HG02885 (cell line): ENCODE results near the gene MORN3.
"Not testable (repeated sequence)": the region's sequence is repeated elsewhere in the genome, so short reads cannot be mapped to it uniquely, and the experiment has no call there.

ENCODE experiments used
- ATAC-seq: cut with Tn5 transposase; IDR thresholded peaks from one replicate; pipeline ENCODE4 v1.9.1; 2021; ENCODE audit warnings: mild to moderate bottlenecking; ENCODE audit not compliant: unreplicated experiment, poor library complexity

Gene MORN3

DNA sequence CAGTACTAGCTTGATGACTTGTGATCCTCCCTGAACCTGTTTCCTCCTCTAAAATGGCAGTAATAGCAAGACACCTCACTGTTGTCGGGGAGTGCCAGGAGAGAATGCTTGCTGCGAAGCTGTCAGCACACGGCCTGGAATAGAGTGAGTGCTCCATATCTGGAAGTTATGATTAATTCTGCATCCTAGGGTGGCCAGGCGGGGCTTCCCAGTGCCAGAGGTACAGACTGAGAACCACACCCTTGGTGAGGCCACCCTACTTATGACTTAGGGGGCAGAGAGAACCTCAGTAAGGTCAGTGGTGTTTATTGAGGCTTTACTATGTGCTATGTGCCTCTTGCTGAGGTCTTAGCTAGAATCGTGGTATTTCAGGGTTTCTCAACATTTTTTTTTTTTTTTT lies 20.1 kb downstream of the MORN3 start:
- ATAC-seq: no peak

DNA sequence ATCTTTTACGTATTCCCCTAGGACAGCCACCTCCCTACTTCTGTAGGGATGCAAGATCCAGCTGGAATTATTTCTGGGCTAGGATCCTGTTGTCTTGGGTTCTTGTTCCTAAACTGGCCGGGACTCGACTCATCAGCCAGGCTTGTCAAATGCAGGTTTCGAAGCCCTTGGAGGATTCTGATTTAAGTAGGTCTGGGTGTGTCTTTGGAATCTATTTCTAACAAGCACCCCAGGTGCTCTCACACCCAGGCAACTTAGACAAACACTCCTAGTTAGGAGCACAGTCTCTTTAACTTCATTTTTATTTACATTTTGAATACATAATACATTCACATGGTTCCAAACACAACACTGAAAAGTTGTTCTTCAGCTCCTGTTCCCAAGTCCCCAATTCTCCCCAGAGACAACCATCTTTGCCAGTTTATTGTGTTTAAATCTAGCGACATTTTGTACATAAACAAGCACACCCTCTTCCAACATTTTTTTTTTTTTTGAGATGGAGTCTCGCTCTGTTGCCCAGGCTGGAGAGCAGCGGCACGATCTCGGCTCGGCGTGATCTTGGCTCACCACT lies 20.9 kb downstream of the MORN3 start:
- no peak for ATAC-seq

DNA sequence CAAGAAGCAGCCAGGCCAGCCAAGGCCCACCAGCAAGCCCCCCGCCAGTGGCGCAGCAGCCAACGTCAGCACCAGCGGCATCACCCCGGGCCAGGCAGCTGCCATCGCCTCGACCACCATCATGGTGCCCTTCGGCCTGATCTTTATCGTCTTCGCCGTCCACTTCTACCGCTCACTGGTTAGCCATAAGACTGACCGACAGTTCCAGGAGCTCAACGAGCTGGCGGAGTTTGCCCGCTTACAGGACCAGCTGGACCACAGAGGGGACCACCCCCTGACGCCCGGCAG lies 28.2 kb downstream of the MORN3 start:
- no peak for ATAC-seq

DNA sequence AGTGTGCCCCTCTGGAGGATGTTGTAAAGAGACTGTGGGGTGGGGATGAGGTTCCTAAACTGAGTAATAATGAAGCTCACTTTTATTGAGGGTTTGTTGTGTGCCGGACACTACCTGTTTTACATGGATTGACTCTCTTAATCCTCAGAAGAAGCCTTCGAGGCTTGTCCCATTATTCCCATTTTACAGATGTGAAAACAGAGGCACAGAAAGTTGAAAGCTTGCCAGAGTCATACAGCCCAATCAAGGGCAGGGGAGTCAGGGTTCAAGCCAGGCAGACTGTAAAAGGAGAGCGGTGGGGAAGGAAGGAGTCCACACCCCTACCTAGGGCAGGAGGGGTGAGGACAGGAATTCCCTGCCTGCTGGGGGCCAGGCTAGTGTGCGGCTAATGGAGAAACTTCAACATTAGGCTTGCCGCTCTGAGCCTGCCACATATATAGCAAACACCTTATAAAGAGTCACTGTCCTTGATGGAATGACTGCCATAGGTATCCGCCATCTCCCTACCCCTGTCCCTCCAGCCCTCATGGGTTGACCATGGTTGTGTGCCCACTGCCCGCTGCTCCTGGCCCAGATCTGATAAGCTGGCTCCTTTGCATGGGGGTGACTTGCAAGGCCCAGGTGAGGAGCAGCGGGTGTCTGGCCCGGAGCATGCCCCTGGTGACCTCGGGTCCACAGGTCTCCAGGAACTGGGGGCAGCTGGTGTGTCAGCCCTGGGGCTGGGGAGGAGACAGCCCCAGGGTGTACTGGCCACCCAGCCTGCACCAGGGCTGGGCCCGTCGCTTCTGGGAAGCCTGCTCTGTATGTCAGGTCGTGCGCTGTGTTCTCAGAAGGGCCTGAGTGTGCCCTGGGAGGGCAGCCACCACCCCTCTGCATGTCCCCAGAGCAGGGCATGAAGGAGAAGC lies 30.9 kb downstream of the MORN3 start:
- ATAC-seq: no peak

DNA sequence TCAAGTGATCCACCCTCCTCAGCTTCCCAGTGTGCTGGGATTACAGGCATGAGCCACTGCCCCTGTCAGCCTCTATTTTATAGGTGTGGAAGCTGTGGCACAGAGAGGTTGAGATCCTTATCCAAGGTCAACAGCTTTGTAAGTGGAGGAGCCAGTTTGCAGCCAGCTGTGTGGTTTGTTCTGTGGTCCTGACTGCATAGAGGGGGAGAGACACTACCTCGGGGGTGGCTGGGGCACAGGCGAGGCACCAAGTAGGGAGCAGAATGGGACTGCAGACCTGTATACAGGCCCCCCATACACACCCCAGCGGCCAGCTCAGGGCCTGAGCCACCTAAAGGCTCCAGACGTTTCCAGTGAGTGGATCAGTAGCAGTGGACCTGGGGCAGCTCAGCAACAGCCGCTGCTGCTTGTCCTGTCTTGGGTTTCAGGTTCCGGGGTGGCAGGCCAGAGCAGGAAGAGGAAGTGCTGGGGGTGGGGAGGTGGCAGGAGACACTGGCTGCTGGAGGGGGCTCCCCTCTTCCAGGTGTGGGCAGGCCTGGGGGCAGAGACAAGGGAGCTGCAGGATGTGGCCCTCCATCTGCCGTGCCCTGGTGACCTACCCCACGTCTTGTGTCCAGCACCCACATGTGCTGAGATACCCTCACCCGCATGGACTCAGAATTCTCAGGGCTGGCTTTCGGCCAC lies 32.1 kb downstream of the MORN3 start:
- ATAC-seq: no peak

DNA sequence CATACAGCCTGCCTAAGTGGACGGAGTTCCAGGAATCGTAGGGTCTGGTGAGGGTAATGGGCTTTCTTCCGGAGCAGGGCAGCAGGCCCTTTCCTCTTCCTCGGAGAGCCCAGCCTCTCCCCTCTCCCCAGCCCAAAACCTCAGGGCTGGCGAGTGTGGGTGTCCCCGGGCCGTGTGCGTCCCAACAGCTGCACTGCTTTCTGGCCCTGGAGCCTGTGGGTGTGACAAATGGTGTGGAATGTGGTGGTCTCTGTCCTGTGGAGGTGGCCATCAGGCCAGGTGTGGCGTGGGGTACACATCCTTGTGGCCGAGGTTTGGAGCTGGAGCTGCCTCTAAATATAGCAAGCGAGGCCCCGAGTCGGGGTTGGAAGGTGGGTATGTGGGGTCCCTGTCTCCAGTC lies 34.6 kb downstream of the MORN3 start:
- no peak for ATAC-seq

DNA sequence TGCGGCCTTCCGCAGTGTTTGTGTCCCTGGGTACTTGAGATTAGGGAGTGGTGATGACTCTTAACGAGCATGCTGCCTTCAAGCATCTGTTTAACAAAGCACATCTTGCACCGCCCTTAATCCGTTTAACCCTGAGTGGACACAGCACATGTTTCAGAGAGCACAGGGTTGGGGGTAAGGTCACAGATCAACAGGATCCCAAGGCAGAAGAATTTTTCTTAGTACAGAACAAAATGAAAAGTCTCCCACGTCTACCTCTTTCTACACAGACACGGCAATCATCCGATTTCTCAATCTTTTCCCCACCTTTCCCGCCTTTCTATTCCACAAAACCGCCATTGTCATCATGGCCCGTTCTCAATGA lies 35.6 kb downstream of the MORN3 start:
- ATAC-seq: not testable (repeated sequence)

DNA sequence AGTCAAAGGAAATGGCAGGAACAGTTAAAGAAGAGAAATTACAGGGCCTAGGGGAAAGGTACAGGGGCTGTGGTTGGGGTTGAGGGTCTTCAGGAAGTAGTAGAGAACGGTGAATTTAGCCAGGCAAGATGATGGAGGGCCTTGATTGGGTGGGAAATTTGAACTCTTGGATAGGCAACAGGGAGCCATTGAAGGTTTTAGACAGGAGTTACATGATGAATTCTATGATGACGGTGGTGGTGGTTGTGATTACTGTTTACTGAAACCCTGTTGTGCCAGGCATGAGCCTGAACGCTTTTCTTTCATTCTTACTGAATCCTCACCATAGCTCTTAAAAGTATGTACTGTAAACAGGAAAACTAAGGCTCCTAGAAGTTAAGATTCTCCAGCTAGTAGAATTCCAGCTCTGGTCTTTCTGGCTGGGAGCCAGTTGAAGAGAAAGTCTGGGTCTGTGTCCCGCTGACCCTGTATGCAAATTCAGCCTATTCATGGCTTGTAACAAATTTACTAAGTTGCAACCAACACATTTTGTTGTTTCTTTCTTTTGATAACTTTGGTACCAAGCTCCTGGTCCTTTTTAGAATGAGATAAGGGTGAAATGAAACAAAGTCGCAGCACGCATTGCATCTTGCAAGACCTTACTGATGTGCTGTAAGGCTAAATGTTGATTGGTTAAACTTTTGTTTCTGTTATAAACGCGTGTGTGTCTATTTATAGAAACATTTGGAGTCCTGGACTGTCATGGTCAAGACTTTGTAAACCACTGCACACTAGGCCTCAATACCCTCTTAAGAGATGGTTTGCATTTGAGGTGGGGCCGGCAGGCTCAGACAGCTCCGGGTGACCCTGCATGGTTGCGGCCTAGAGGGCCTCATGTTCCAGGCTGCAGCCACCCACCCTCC lies 37.1 kb downstream of the MORN3 start:
- ATAC-seq: no peak

DNA sequence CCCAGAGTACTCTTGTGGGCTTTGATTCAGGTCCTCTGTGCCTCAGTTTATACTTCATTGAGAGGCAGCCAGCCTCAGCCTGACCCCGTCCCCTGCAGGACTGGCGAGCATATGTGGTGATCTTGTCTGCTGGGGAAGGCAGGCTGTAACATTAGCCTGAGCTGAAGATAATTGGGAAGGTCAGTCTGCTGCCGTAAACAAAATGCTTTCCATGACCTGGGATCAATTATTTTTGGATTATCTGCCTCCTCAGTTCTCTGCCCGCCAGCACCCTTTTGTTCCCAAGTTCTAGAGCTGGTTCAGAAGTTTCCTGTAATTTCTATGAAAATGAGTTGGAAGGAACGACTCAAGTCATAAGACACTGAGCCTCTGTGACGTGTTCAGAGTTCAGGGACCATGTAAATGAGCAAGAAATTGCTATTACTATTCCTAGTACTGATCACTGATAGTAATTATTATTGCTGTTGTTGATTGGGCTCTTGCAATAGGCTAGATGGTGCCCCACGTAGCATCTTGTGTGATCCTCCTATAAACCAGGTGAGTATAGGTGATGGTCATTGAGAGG lies 38.6 kb downstream of the MORN3 start:
- ATAC-seq: no peak

DNA sequence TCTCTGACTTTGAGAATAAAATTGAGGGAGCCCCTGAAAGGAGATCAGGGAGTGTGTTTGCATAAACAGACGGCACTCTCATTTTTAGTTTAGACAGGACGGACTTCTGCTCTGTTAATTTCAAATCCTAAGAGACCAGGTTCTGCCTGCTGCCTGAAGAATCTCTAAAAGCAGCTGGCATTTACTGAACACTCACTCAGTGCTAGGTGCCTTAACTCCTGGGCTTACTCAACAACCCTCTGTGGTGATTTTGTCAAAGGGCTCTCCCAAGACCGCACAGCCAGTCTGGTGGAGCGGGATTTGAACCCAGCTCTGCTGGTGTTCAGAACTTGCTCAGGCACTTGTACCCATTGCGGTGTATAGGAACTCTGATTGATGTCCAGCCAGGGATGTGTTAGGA lies 40.9 kb downstream of the MORN3 start:
- no peak for ATAC-seq

DNA sequence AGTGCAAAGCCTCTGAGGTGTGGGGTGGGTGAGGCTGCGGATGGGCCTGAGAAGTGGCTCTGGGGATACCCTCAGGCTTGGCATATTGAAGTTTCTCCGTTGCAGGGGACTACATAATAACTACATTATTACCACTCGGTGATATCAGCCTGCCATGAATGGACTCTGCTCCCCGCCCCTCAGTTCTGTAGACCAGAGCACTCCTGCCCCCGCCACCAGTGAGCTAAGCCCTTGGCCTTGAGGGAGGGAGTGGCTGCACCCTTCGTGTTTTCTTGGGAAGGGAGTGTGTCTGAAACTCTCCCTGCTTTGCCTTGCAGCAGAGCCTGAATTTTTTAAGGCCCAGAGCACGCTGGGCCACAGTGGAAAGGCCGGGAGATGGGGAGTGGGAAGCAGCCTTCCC lies 41.4 kb downstream of the MORN3 start:
- ATAC-seq: no peak

DNA sequence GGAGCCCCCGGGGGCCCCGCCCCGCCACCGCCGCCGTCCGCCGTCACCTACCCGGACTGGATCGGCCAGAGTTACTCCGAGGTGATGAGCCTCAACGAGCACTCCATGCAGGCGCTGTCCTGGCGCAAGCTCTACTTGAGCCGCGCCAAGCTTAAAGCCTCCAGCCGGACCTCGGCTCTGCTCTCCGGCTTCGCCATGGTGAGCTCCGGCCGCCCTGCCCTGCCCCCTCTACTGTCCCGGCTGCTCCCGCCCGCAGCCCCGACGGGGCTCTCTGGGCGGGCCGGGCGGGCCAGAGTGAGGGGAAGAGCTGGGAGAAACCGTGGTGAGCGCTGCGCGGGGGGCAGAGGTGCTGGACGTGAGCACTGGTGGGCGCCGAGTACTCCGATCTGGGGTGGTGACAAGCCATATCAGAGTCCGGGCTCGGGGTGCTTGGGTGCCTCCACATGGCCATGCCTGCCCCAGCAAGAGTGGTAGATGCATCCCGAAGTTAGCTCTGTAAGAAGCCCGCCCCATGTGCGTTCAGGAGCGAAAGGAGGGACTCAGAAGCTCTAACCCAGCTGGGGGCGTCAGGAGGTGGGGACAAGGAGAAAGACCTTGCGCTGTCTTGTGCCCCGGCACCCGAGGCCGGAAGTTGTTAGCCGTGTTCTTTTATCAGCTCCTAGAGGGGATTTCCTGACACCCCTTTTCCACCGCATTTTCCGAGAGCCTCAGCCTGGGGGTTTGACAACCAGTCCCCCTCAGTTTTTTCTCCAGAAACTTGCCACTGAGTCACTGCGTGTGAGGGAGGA lies 42.4 kb downstream of the MORN3 start:
- peak; percentile 32 for ATAC-seq

DNA sequence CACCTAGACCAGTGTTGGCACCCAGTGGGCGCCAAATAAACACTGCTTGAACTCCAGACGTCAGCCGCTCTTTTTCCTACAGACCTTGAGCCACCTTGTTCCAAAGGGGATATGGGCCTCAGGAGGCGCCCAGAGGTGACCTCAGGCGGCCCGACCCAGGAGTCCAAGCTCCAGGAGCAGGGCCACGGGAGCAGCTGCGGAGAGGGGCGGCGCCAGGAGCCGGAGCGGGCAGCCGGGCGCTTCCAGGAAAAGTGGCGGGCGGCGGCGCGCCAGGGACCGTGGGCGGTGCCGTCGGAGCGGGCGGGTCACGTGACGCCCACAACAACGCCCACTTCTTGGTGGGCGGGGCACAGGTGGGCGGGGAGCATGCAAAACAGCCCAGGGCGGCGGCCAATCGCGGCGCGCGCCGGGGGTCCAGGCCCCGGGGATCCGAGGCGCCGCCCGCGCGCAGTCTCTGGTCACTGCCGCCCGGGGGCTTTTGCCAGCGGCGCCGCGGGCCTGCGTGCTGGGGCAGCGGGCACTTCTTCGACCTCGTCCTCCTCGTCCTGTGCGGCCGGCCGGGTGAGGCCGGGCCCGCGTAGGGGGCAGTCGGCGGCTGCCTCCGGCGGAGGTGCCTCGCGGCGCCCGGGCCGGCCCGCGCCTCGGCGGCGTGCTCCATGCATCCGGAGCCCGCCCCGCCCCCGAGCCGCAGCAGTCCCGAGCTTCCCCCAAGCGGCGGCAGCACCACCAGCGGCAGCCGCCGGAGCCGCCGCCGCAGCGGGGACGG lies 43.2 kb downstream of the MORN3 start, which contains the start of gene ORAI1:
Gene ORAI1 (plus strand): TSS at position 444 of the 766 bp plus-strand sequence.
- peak; percentile 77 for ATAC-seq

DNA sequence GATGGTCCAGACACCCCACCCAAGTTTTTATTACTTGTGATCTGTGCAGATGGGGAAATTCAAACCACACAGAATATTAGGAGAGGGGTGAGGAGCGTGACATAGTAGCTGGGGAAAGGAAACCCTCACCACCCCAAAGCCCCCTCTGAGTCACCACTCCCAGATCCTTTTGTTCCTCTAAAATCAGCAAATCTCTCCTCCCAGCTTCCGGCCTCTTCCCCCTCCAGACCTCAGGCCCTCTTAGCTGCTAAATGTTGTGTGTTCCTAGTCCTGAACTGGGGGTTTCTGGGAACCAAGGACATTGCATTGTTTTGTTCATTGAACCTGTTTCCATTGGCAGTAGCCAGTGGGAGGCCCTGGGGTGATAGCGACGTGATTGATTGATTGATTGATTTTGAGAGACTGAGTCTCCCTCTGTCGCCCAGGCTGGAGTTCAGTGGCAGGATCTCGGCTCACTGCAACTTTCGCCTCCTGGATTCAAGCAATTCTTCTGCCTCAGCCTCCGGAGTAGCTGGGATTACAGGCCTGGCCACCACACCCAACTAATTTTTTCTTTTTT lies 49.0 kb downstream of the MORN3 start:
- ATAC-seq: no peak

DNA sequence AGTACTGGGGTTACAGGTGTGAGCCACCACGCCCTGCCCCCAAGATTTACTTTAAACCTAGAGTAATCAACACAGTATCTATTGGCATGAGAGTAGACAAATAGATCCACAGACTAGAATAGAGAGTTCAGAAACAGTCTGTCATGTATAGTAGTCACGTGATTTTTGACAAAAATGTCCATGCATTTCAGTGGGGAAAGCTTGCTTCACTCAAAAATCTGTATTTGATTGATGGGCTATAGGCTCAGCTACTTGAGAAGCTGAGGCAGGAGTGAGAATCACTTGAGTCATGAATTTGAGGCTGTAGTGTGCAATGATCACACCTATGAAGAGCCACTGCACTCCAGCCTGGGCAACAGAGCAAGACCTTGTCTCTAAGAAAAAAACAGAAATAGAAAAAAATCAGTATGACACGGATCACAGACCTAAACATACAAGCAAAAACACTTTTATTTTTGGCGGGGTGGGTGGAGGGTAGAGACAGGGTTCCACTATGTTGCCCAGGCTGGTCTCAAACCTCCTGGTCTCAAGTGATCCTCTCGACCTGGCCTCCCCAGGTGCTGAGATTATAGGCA lies 50.7 kb downstream of the MORN3 start:
- no peak for ATAC-seq

DNA sequence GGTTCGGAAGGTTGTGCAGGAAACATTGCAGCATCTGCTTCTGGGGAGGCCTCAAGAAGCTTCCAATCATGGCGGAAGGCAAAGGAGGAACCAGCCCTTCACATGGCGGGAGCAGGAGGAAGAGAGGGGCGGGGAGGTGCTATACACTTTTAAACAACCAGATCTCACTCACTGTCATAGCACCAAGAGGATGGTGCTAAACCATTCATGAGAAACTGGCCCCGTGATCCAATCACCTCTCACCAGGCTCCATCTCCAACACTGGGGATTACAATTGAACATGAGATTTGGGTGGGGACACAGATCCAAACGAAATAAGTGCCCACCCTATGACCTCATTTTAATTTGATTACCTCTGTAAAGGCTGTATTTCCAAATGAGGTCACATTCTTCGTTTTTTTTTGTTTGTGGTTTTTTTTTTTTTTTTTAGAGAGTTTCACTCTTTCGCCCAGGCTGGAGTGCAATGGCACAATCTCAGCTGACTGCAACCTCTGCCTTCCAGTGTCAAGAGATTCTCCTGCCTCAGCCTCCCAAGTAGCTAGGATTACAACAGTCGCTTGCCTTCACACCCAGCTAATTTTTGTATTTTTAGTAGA lies 54.5 kb downstream of the MORN3 start:
- no peak for ATAC-seq

DNA sequence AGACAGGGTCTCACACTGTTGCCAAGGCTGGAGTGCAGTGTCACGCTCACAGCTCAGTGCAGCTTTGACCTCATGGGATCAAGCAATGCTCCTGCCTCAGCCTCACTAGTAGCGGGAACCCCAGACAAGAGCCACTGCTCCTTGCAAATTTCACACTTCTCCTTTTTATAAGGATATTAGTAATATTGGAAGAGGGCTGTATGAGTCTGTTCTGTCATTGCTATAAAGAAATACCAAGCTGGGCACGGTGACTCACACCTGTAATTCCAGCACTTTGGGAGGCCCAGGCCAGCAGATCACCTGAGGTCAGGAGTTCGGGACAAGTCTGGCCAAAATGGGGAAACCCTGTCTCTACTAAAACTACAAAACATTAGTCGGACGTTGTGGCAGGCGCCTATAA lies 56.0 kb downstream of the MORN3 start:
- no peak for ATAC-seq

DNA sequence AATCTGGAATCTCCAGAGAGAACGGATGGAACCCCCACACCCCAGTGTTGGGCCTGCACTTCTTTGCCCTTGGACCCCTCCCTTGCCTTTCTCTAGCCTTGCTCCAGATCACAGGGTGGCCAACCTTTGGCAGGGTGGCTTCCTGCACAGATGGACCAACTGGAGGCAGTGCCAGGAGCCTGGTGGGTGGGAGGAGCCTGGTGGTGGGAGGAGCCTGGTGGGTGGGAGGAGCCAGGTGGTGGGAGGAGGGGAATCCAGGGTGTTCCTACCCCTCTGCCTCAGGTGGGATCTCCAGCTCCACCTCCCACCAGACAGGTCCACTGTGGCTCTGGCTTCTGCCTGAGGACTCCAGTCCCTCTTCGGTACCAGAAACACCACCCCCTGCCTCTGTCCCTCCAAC lies 58.1 kb downstream of the MORN3 start:
- no peak for ATAC-seq
